Nephron progenitor cell (in vitro differentiated cells): ENCODE results near the gene MARK1.

ENCODE experiments used
- DNase-seq: peaks from one replicate; pipeline ENCODE4 v3.0.0; 2021
- H3K27ac Mint-ChIP-seq: 2 replicates; pipeline ENCODE4 v1.8.0; 2021; ENCODE audit warnings: mild to moderate bottlenecking, moderate library complexity, mixed read lengths
- H3K27me3 Mint-ChIP-seq: 2 replicates; pipeline ENCODE4 v1.8.0; 2021; ENCODE audit warnings: mild to moderate bottlenecking, low read depth, mixed read lengths; ENCODE audit not compliant: poor library complexity
- H3K36me3 Mint-ChIP-seq: 2 replicates; pipeline ENCODE4 v1.8.0; 2021; ENCODE audit warnings: low read depth, mixed read lengths
- H3K4me1 Mint-ChIP-seq: 2 replicates; pipeline ENCODE4 v1.8.0; 2021; ENCODE audit warnings: mixed read lengths
- H3K4me3 Mint-ChIP-seq: 2 replicates; pipeline ENCODE4 v1.8.0; 2021; ENCODE audit warnings: mild to moderate bottlenecking, moderate library complexity, mixed read lengths
- H3K9me3 Mint-ChIP-seq: 2 replicates; pipeline ENCODE4 v1.8.0; 2021; ENCODE audit warnings: mild to moderate bottlenecking, moderate library complexity, mixed read lengths
- CTCF ChIP-seq: fragments of 200-600 bp; sonication (generic); IDR thresholded peaks from 2 replicates; pipeline ENCODE4 v1.5.0; 2021; ENCODE audit warnings: antibody characterized with exemption

MARK1 gene

GRCh38 chr1:220572416-220572815 lies 44.5 kb downstream of the MARK1 start:
- no peak for DNase-seq
- TF ChIP-seq CTCF = no peak
- H3K9me3 Mint-ChIP-seq = peaks cover 40% of the 10 kb centered on the region
- H3K27me3 Mint-ChIP-seq = no peaks in the 10 kb centered on the region
- no peaks in the 10 kb centered on the region for H3K4me1 Mint-ChIP-seq
- no peak overlapping the region for H3K27ac Mint-ChIP-seq
- peaks cover 27% of the 10 kb centered on the region for H3K36me3 Mint-ChIP-seq
- no peak overlapping the region for H3K4me3 Mint-ChIP-seq

GRCh38 chr1:220573836-220574235 lies 45.9 kb downstream of the MARK1 start:
- peaks cover 27% of the 10 kb centered on the region for H3K36me3 Mint-ChIP-seq
- no peaks in the 10 kb centered on the region for H3K4me1 Mint-ChIP-seq
- H3K27me3 Mint-ChIP-seq = no peaks in the 10 kb centered on the region
- no peak overlapping the region for H3K4me3 Mint-ChIP-seq
- H3K9me3 Mint-ChIP-seq = peaks cover 40% of the 10 kb centered on the region
- no peak overlapping the region for H3K27ac Mint-ChIP-seq
- TF ChIP-seq CTCF = no peak
- DNase-seq = no peak

- DNase-seq = no peak
- Mint-ChIP-seq H3K9me3 (peaks cover 40% of the 10 kb centered on the region), H3K4me1 (no peaks in the 10 kb centered on the region), H3K27ac (no peak overlapping the region), H3K27me3 (no peaks in the 10 kb centered on the region), H3K4me3 (no peak overlapping the region), H3K36me3 (peaks cover 30% of the 10 kb centered on the region)
- no peak for TF ChIP-seq CTCF
These were observed 48.0 kb downstream of the MARK1 start for GRCh38 chr1:220575718-220576497.

- DNase-seq = no peak
- Mint-ChIP-seq H3K27ac (no peak overlapping the region), H3K4me1 (no peaks in the 10 kb centered on the region), H3K27me3 (no peaks in the 10 kb centered on the region), H3K4me3 (no peak overlapping the region), H3K9me3 (peaks cover 25% of the 10 kb centered on the region), H3K36me3 (peaks cover 28% of the 10 kb centered on the region)
- TF ChIP-seq CTCF = no peak
These were observed 50.0 kb downstream of the MARK1 start for GRCh38 chr1:220577926-220578325.

- Mint-ChIP-seq H3K9me3 (peaks cover 11% of the 10 kb centered on the region), H3K27ac (no peak overlapping the region), H3K27me3 (no peaks in the 10 kb centered on the region), H3K4me1 (no peaks in the 10 kb centered on the region), H3K4me3 (no peak overlapping the region), H3K36me3 (peaks cover 14% of the 10 kb centered on the region)
- no peak for DNase-seq
- TF ChIP-seq CTCF = no peak
These were observed 51.4 kb downstream of the MARK1 start for GRCh38 chr1:220579317-220579716.

GRCh38 chr1:220592714-220593113 lies 64.8 kb downstream of the MARK1 start:
- Mint-ChIP-seq H3K27me3 (no peaks in the 10 kb centered on the region), H3K36me3 (peaks cover 29% of the 10 kb centered on the region), H3K9me3 (no peaks in the 10 kb centered on the region), H3K4me1 (no peaks in the 10 kb centered on the region), H3K27ac (no peak overlapping the region), H3K4me3 (no peak overlapping the region)
- DNase-seq = no peak
- no peak for TF ChIP-seq CTCF
